Ovary (tissue), 9 donors: ENCODE data around the gene POC1B. TPM values are rescaled to one million over a fixed set of nuclear protein-coding genes. Genes with fewer than 3 reads are reported as not detected.

ENCODE experiments used
- DNase-seq, 5 donors: peaks; one replicate each; pipeline ENCODE4 v3.0.0-alpha.2; 2019 to 2020
- H3K27ac ChIP-seq, 2 donors: fragments of 200-600 bp; one replicate each; pipeline versions ENCODE4 v1.5.1 to v1.8.0; 2019 to 2022
- H3K27me3 ChIP-seq: fragments of 200-600 bp; one replicate; pipeline ENCODE4 v1.8.0; 2022
- H3K36me3 ChIP-seq: fragments of 200-600 bp; sonication (generic); one replicate; pipeline ENCODE4 v1.5.1; 2019
- H3K4me1 ChIP-seq: one replicate; pipeline ENCODE4 v1.8.1; 2013; ENCODE audit warnings: mild to moderate bottlenecking, moderate library complexity; ENCODE audit not compliant: insufficient read depth
- H3K4me3 ChIP-seq: fragments of 200-600 bp; sonication (generic); one replicate; pipeline ENCODE4 v1.5.1; 2017
- H3K9me3 ChIP-seq, 2 donors: fragments of 200-600 bp in 1 of 2; sonication (generic) in 1 of 2; one replicate each; pipeline versions ENCODE4 v1.5.1 to v1.8.1; 2013 to 2019; ENCODE audit warnings: mild to moderate bottlenecking in 1 of 2, moderate library complexity in 1 of 2
- CTCF ChIP-seq, 3 donors: fragments of 450-650 bp in 2 of 3; fragments of 200-600 bp in 1 of 3; IDR thresholded peaks; one replicate each; pipeline versions ENCODE4 v1.5.1 to v1.8.0; 2016 to 2022; ENCODE audit warnings: antibody characterized with exemption in 3 of 3, mild to moderate bottlenecking in 1 of 3
- EP300 ChIP-seq: sonication (generic); formaldehyde crosslinking; IDR thresholded peaks from one replicate; pipeline ENCODE4 v1.6.1; 2017; ENCODE audit warnings: antibody characterized with exemption
- POLR2A ChIP-seq: fragments of 450-650 bp; IDR thresholded peaks from one replicate; pipeline ENCODE4 v1.6.1; 2017; ENCODE audit warnings: antibody characterized with exemption, mild to moderate bottlenecking, moderate library complexity
- WGBS, 3 donors: extraction: QIAGEN DNeasy Blood & Tissue Kit in 1 of 3; methylation state at CpG; one replicate each; pipeline versions ENCODE4 v1.1.5 to v1.1.7; 2013 to 2017; 5-methylcytosine and 5-hydroxymethylcytosine counted together
- intact Hi-C, 4 donors: fragments of 100-400 bp; cut with DNase I; formaldehyde crosslinking; loops; one replicate each; pipeline versions ENCODE4 v1.11.0 to v1.15.1; 2022 to 2023
- polyA plus RNA-seq, 2 donors: library from polyadenylated mRNA; stranded (reverse); fragments of 200-250 nt in 1 of 2; fragments of 350-450 nt in 1 of 2; fragmentation: Illumina TruSeq in 1 of 2; extraction: RNeasy Lipid Tissue Mini Kit (QIAGEN cat#74804) in 1 of 2; gene quantifications; one replicate each; pipeline ENCODE4 v1.2.3, GENCODE V29; 2013 to 2014
- total RNA-seq, 7 donors: library from RNA; depleted of rRNA in 2 of 7; stranded (reverse); fragments of >200 nt in 2 of 7; fragmentation: NEBNext Ultra II Directional in 3 of 7; extraction: Animal tissue kit (Norgen Biotek cat#: 25700) in 3 of 7; gene quantifications; one replicate each; pipeline versions ENCODE4 v1.1.0 to v1.2.4, GENCODE V29; 2016 to 2023
- donor health status: DM: no; HTN: no; CAD: no; lungs with moderate emphysema.
- donor health status: DM: no; HTN: no; CAD: no.
- donor health status: Bipolar disorder and iron deficiency.
- donor health status: DM: yes; HTN: yes; CAD: no.
- donor health status: DM: no; HTN: no; CAD: no.
- donor health status: DM: yes; HTN: yes; CAD: no.

The POC1B gene
- total and polyA plus RNA-seq, 9 donors, result 8.5 to 29.2 (median 13.8) TPM

GRCh38 chr12:89450907-89451306, 74.9 kb downstream of the POC1B start:
- H3K9me3 ChIP-seq, result no peaks in the 10 kb centered on the region
- no peak overlapping the region for H3K27ac ChIP-seq
- TF ChIP-seq POLR2A (no peak), EP300 (no peak), CTCF (IDR thresholded peaks at IDR 0.05) (no peak)
- H3K4me3 ChIP-seq, result no peak overlapping the region
- DNase-seq, result no peak
- no peaks in the 10 kb centered on the region for H3K36me3 ChIP-seq
- intact Hi-C loops, result loop anchor here in 2 of 4 donors (10.0 kb wide), 3 partner anchors 426 to 1394 kb away; no protein-coding TSS in a partner anchor
- H3K4me1 ChIP-seq, result peaks cover 7% of the 10 kb centered on the region
- no peaks in the 10 kb centered on the region for H3K27me3 ChIP-seq

- no peak overlapping the region for H3K27ac ChIP-seq
These were observed 76.9 kb downstream of the POC1B start for GRCh38 chr12:89448951-89449371.

GRCh38 chr12:89448526-89448925, 77.3 kb downstream of the POC1B start:
- Histone ChIP-seq H3K4me3 (no peak overlapping the region), H3K27ac (no peak overlapping the region), H3K36me3 (no peaks in the 10 kb centered on the region), H3K27me3 (no peaks in the 10 kb centered on the region), H3K9me3 (no peaks in the 10 kb centered on the region), H3K4me1 (peaks cover 2% of the 10 kb centered on the region)
- TF ChIP-seq EP300 (no peak), CTCF (IDR thresholded peaks at IDR 0.05) (no peak), POLR2A (no peak)
- DNase-seq, result no peak
- intact Hi-C loops, result no loop called here

More at GRCh38 chr12:89448951-89449371, 76.9 kb downstream of the POC1B start:
- 96 to 100% (median 98%) methylated on average over 2 of the region's 2 CpGs for WGBS, 3 donors
- H3K9me3 ChIP-seq, result no peaks in the 10 kb centered on the region
- no peak for DNase-seq
- no peaks in the 10 kb centered on the region for H3K36me3 ChIP-seq
- H3K4me3 ChIP-seq, result no peak overlapping the region
- H3K4me1 ChIP-seq, result peaks cover 3% of the 10 kb centered on the region
- intact Hi-C loops, result no loop called here
- no peaks in the 10 kb centered on the region for H3K27me3 ChIP-seq
- no peak for TF ChIP-seq CTCF (IDR thresholded peaks at IDR 0.05)
- TF ChIP-seq POLR2A, result no peak
- no peak for TF ChIP-seq EP300

- Histone ChIP-seq H3K27me3 (no peaks in the 10 kb centered on the region), H3K4me3 (no peak overlapping the region), H3K27ac (no peak overlapping the region), H3K4me1 (no peaks in the 10 kb centered on the region), H3K9me3 (no peaks in the 10 kb centered on the region), H3K36me3 (no peaks in the 10 kb centered on the region)
- WGBS, 3 donors, result 92 to 98% (median 95%) methylated on average over 4 of the region's 4 CpGs
- DNase-seq, result no peak
- intact Hi-C loops, result no loop called here
- no peak for TF ChIP-seq EP300
These were observed 85.9 kb downstream of the POC1B start for GRCh38 chr12:89439941-89440340.

- H3K27ac ChIP-seq, result no peak overlapping the region
- no peaks in the 10 kb centered on the region for H3K27me3 ChIP-seq
- no peak for DNase-seq
- WGBS, 3 donors, result 94 to 97% (median 95%) methylated on average over 4 of the region's 4 CpGs
- no peaks in the 10 kb centered on the region for H3K4me1 ChIP-seq
- no peak overlapping the region for H3K4me3 ChIP-seq
- intact Hi-C loops, result no loop called here
- H3K9me3 ChIP-seq, result no peaks in the 10 kb centered on the region
- TF ChIP-seq POLR2A (no peak), EP300 (no peak), CTCF (IDR thresholded peaks at IDR 0.05) (no peak)
- H3K36me3 ChIP-seq, result no peaks in the 10 kb centered on the region
These were observed 88.6 kb downstream of the POC1B start for GRCh38 chr12:89437231-89437630.
